ENCODE results near the gene ZCCHC3.
A peak's percentile ranks its signal among the peaks of the same experiment; 100 is the strongest.

Gene ZCCHC3

DNA sequence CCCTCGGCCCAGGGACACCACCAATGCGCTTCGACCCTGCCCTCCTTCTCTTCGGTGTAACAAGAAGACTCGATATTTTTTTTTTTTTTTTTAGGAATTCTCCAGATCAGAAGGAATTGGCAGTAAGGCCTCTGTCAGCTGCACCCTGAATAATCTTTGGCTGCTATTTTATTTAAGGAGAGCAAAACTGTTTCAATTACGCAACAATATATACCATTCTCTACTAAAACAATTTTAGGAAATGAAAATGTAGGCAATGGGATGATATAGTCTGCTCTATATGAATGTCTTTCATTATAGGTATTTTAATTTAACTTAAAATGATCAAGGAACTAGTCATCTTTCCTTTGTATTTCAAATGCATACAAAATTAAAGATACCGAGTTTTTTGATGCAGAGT is 13.3 kb downstream of the ZCCHC3 start:
- intact Hi-C loops (cut with DNase I; ENCODE audit: low total_unique reads), result no loop called here
- Histone ChIP-seq H3K27ac (peak overlapping the region; percentile 92 to 94), H3K36me3 (no peaks in the 10 kb centered on the region), H3K4me1 (peaks cover 0 to 13% (median 9%) of the 10 kb centered on the region in 4 donors), H3K4me3 (peak overlapping the region; percentile 54 to 65), H3K9me3 (no peaks in the 10 kb centered on the region), H3K27me3 (no peaks in the 10 kb centered on the region)
- TF ChIP-seq, protein P1, sequence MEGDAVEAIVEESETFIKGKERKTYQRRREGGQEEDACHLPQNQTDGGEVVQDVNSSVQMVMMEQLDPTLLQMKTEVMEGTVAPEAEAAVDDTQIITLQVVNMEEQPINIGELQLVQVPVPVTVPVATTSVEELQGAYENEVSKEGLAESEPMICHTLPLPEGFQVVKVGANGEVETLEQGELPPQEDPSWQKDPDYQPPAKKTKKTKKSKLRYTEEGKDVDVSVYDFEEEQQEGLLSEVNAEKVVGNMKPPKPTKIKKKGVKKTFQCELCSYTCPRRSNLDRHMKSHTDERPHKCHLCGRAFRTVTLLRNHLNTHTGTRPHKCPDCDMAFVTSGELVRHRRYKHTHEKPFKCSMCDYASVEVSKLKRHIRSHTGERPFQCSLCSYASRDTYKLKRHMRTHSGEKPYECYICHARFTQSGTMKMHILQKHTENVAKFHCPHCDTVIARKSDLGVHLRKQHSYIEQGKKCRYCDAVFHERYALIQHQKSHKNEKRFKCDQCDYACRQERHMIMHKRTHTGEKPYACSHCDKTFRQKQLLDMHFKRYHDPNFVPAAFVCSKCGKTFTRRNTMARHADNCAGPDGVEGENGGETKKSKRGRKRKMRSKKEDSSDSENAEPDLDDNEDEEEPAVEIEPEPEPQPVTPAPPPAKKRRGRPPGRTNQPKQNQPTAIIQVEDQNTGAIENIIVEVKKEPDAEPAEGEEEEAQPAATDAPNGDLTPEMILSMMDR (IDR thresholded peaks at IDR 0.05), result no peak
- no peak for DNase-seq

DNA sequence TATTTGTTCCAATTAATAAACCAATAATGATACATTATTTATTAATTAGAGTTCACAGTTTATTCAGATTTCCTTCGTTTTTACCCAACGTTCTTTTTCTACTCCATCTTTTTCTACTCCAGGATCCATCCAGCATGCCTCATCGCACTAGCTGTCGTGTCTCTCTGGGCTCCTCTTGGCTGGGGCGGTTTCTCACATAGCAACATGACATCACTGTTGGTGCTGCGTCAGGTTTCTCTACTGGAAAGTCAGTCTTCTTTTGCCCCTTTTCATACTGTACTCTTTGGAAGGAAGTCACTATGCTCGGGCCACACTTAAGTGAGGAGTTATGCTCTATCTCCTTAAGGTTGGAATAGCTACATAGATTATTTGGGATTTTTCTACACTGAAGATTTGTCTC is 14.2 kb downstream of the ZCCHC3 start:
- intact Hi-C loops (cut with DNase I; ENCODE audit: low total_unique reads), result no loop called here

DNA sequence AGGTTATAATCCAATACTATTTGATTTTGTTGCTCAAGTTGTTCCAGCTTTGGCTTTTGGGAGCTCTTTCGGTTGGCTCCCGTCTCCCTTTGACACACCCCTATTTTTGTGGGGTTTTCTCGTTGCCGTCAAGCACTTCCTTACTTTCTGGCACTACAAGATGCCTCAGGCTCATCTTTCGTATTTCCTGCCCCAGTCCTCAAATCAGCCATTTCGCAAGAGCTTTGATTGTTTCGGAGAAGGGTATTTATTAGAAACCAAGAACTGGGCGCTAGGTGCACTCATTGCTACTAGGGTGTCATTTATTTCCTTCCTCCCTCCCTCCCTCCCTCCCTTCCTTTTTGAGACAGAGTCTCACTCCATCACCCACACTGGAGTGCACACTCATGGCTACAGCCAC is 14.7 kb downstream of the ZCCHC3 start:
- no peaks in the 10 kb centered on the region for H3K36me3 ChIP-seq
- no peaks in the 10 kb centered on the region for H3K9me3 ChIP-seq
- no peak for DNase-seq
- H3K27ac ChIP-seq, result no peak overlapping the region
- intact Hi-C loops (cut with DNase I; ENCODE audit: low total_unique reads), result no loop called here
- no peak overlapping the region for H3K4me3 ChIP-seq
- TF ChIP-seq, protein P1 (IDR thresholded peaks at IDR 0.05), result no peak
- peaks cover 0 to 13% (median 9%) of the 10 kb centered on the region in 4 donors for H3K4me1 ChIP-seq
- no peaks in the 10 kb centered on the region for H3K27me3 ChIP-seq

More for the DNA sequence above, 14.2 kb downstream of the ZCCHC3 start:
- Histone ChIP-seq H3K27me3 (no peaks in the 10 kb centered on the region), H3K4me3 (no peak overlapping the region), H3K9me3 (no peaks in the 10 kb centered on the region), H3K36me3 (no peaks in the 10 kb centered on the region), H3K27ac (no peak overlapping the region), H3K4me1 (peaks cover 0 to 13% (median 9%) of the 10 kb centered on the region in 4 donors)
- DNase-seq, result no peak
- TF ChIP-seq, protein P1 (IDR thresholded peaks at IDR 0.05), result no peak

DNA sequence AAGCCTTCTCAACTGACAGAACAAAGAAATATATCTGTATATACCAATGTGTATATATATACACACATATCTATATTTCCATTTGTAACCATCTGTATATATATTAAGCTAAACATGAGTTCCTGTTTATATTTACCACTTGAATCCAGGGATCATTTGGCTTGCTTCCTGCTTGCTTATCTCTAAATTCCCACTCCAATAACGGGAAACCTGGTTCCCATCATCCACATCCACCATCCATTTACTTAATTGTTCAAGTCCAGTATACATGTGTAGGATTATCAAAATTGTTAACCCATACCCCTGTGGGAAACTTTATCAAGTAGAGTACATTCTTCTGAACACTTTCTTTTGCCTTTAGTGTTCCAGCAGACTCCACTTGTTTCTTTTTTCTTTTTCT is 15.5 kb downstream of the ZCCHC3 start:
- H3K9me3 ChIP-seq, result no peaks in the 10 kb centered on the region
- no peak for DNase-seq
- no peak overlapping the region for H3K4me3 ChIP-seq
- H3K27me3 ChIP-seq, result no peaks in the 10 kb centered on the region
- intact Hi-C loops (cut with DNase I; ENCODE audit: low total_unique reads), result no loop called here
- TF ChIP-seq, protein P1 (IDR thresholded peaks at IDR 0.05), result no peak
- no peak overlapping the region for H3K27ac ChIP-seq
- peaks cover 0 to 13% (median 9%) of the 10 kb centered on the region in 4 donors for H3K4me1 ChIP-seq
- no peaks in the 10 kb centered on the region for H3K36me3 ChIP-seq

DNA sequence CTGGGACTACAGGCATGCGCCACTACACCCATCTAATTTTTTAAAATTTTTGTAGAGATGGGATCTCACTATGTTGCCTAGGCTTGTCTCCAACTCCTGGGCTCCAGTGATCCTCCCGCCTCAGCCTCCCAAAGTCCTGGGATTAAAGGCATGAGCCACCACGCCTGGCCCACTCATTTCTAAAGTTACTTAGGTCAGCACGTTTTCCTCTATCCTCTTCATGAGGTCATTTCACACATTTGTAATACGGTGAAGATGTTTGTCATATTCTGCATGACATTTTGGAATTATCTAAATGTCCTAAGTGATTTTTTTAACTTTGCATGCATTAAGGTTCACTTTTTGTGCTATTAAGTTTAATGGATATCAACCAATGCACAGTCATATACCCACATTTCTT is 16.0 kb downstream of the ZCCHC3 start:
- Histone ChIP-seq H3K9me3 (no peaks in the 10 kb centered on the region), H3K36me3 (no peaks in the 10 kb centered on the region), H3K27ac (no peak overlapping the region), H3K4me1 (peaks cover 0 to 13% (median 9%) of the 10 kb centered on the region in 4 donors), H3K4me3 (no peak overlapping the region), H3K27me3 (no peaks in the 10 kb centered on the region)
- no peak for DNase-seq
- TF ChIP-seq, protein P1 (IDR thresholded peaks at IDR 0.05), result no peak
- intact Hi-C loops (cut with DNase I; ENCODE audit: low total_unique reads), result no loop called here

DNA sequence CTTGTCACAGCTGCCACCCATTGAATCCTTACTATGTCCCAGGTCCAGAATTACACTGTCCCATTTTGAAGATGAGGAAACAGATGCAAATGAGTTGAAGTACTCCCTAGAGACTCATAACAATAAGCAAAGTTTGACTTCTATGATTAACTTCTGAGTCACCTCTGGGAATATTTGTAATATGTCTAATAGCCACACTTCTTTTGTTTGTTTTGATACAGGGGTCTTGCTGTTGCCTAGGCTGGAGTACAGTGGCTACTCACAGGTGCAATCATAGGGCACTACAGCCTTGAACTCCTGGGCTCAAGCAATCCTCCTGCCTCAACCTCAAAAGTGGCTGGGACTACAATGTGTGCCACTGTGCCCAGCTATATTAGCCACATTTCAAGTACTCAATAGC is 16.6 kb downstream of the ZCCHC3 start:
- Histone ChIP-seq H3K27me3 (no peaks in the 10 kb centered on the region), H3K36me3 (no peaks in the 10 kb centered on the region), H3K9me3 (no peaks in the 10 kb centered on the region), H3K27ac (no peak overlapping the region), H3K4me1 (peaks cover 0 to 13% (median 9%) of the 10 kb centered on the region in 4 donors), H3K4me3 (no peak overlapping the region)
- TF ChIP-seq, protein P1 (IDR thresholded peaks at IDR 0.05), result no peak
- intact Hi-C loops (cut with DNase I; ENCODE audit: low total_unique reads), result no loop called here
- no peak for DNase-seq
